GM15510 (cell line): ENCODE measurements around the gene PPM1G.
A peak's percentile ranks its signal among the peaks of the same experiment; 100 is the strongest.

Experiments
- POLR2A ChIP-seq: IDR thresholded peaks from 3 replicates; pipeline ENCODE4 v1.6.1; 2011; ENCODE audit warnings: borderline replicate concordance; ENCODE audit not compliant: insufficient read length; ENCODE audit errors: extremely low read depth

Gene PPM1G

GRCh38 chr2:27409321-27410073, at the start of gene PPM1G:
PPM1G (minus strand) TSS chr2:27409591; CDS start chr2:27409422, 169 bp downstream.
- TF ChIP-seq POLR2A = peak; percentile 97

- TF ChIP-seq POLR2A = no peak
Observed at GRCh38 chr2:27453968-27454367, 44.6 kb upstream of the PPM1G start.

GRCh38 chr2:27451095-27451494, 41.7 kb upstream of the PPM1G start:
- TF ChIP-seq POLR2A = no peak

- no peak for TF ChIP-seq POLR2A
Observed at GRCh38 chr2:27448381-27448780, 39.0 kb upstream of the PPM1G start.

- no peak for TF ChIP-seq POLR2A
Observed at GRCh38 chr2:27446057-27446456, 36.7 kb upstream of the PPM1G start.

GRCh38 chr2:27445615-27446014, 36.2 kb upstream of the PPM1G start:
- no peak for TF ChIP-seq POLR2A

- TF ChIP-seq POLR2A = no peak
Observed at GRCh38 chr2:27445155-27445554, 35.8 kb upstream of the PPM1G start.

GRCh38 chr2:27442920-27443282, 33.5 kb upstream of the PPM1G start:
- no peak for TF ChIP-seq POLR2A

GRCh38 chr2:27441958-27442919, 32.8 kb upstream of the PPM1G start, which contains the start of gene KRTCAP3:
KRTCAP3 (plus strand) TSS chr2:27442381; CDS start chr2:27442413, 32 bp downstream.
- no peak for TF ChIP-seq POLR2A

GRCh38 chr2:27441226-27441926, 32.0 kb upstream of the PPM1G start:
- TF ChIP-seq POLR2A = no peak

- TF ChIP-seq POLR2A = no peak
Observed at GRCh38 chr2:27435628-27436027, 26.2 kb upstream of the PPM1G start.

- no peak for TF ChIP-seq POLR2A
Observed at GRCh38 chr2:27431395-27431794, 22.0 kb upstream of the PPM1G start.

- peak; percentile 60 for TF ChIP-seq POLR2A
Observed at GRCh38 chr2:27428978-27429541, 19.7 kb upstream of the PPM1G start.

- TF ChIP-seq POLR2A = peak; percentile 91
Observed at GRCh38 chr2:27428213-27428977, 19.0 kb upstream of the PPM1G start, which contains the start of gene NRBP1. NRBP1 (plus strand) TSS chr2:27428631; CDS start chr2:27433274, 4,643 bp downstream.
